ENCODE measurements around the gene YPEL1. TPM values are rescaled to one million over a fixed set of nuclear protein-coding genes. Genes with fewer than 3 reads are reported as not detected.

The YPEL1 gene
- total and polyA plus RNA-seq, 2 donors (not counting 1 experiment from before 2014, with no cell fraction given) = 0.36 to 2.3 TPM

GRCh38 chr22:21665047-21665851 is 70.3 kb downstream of the YPEL1 start:
- Histone ChIP-seq H3K27me3 (ENCODE audit: control insufficient read depth, insufficient read depth, low read length) (no peaks in the 10 kb centered on the region), H3K4me1 (ENCODE audit: control insufficient read depth, extremely low read depth, insufficient read depth, low read length) (no peaks in the 10 kb centered on the region), H2AFZ (ENCODE audit: low read length) (peak overlapping the region; percentile 42), H3K79me2 (ENCODE audit: control insufficient read depth, insufficient read depth, low read length) (peaks cover 10% of the 10 kb centered on the region), H4K20me1 (ENCODE audit: control insufficient read depth, extremely low read depth, insufficient read depth, low read length) (no peaks in the 10 kb centered on the region), H3K9ac (ENCODE audit: insufficient read depth, low read length) (peak overlapping the region; percentile 74), H3K9me3 (ENCODE audit: control insufficient read depth, insufficient read depth, low read depth, low read length) (no peaks in the 10 kb centered on the region), H3K36me3 (ENCODE audit: control insufficient read depth, insufficient read depth, low read length) (no peaks in the 10 kb centered on the region), H3K4me2 (ENCODE audit: extremely low read depth, insufficient read depth, low read length) (peak overlapping the region; percentile 44), H3K27ac (ENCODE audit: insufficient read depth, low read length) (peak overlapping the region; percentile 71), H3K4me3 (replicated peaks in 1 of 4; ENCODE audit: control extremely low read depth in 1 of 4, insufficient read depth in 1 of 4, low read depth in 3 of 4, low read length in 4 of 4) (peak overlapping the region; percentile 46 to 90 (median 75))
- DNase-seq (ENCODE audit: low read depth in 2 of 2) = no peak
- TF ChIP-seq EZH2 (IDR thresholded peaks at IDR 0.05; ENCODE audit: low read length, missing control alignments) (no peak), CTCF (conservative IDR thresholded peaks at IDR 0.05 in 1 of 2, IDR thresholded peaks at IDR 0.05 in 1 of 2; ENCODE audit: low read depth in 1 of 2, low read length in 2 of 2) (no peak)

- DNase-seq (ENCODE audit: low read depth in 2 of 2) = no peak
- H3K4me3 ChIP-seq (replicated peaks in 1 of 4; ENCODE audit: control extremely low read depth in 1 of 4, insufficient read depth in 1 of 4, low read depth in 3 of 4, low read length in 4 of 4) = no peak overlapping the region
- no peaks in the 10 kb centered on the region for H3K9me3 ChIP-seq (ENCODE audit: control insufficient read depth, insufficient read depth, low read depth, low read length)
- H3K9ac ChIP-seq (ENCODE audit: insufficient read depth, low read length) = no peak overlapping the region
- no peaks in the 10 kb centered on the region for H3K36me3 ChIP-seq (ENCODE audit: control insufficient read depth, insufficient read depth, low read length)
- TF ChIP-seq EZH2 (IDR thresholded peaks at IDR 0.05; ENCODE audit: low read length, missing control alignments) = no peak
- TF ChIP-seq CTCF (conservative IDR thresholded peaks at IDR 0.05 in 1 of 2, IDR thresholded peaks at IDR 0.05 in 1 of 2; ENCODE audit: low read depth in 1 of 2, low read length in 2 of 2) = no peak
- H3K79me2 ChIP-seq (ENCODE audit: control insufficient read depth, insufficient read depth, low read length) = peaks cover 7% of the 10 kb centered on the region
- H2AFZ ChIP-seq (ENCODE audit: low read length) = no peak overlapping the region
- H4K20me1 ChIP-seq (ENCODE audit: control insufficient read depth, extremely low read depth, insufficient read depth, low read length) = no peaks in the 10 kb centered on the region
- no peaks in the 10 kb centered on the region for H3K27me3 ChIP-seq (ENCODE audit: control insufficient read depth, insufficient read depth, low read length)
- H3K4me2 ChIP-seq (ENCODE audit: extremely low read depth, insufficient read depth, low read length) = no peak overlapping the region
- no peaks in the 10 kb centered on the region for H3K4me1 ChIP-seq (ENCODE audit: control insufficient read depth, extremely low read depth, insufficient read depth, low read length)
- H3K27ac ChIP-seq (ENCODE audit: insufficient read depth, low read length) = no peak overlapping the region
These were observed 71.9 kb downstream of the YPEL1 start for GRCh38 chr22:21663738-21664137.

GRCh38 chr22:21661991-21662390 is 73.6 kb downstream of the YPEL1 start:
- no peak for TF ChIP-seq CTCF (conservative IDR thresholded peaks at IDR 0.05 in 1 of 2, IDR thresholded peaks at IDR 0.05 in 1 of 2; ENCODE audit: low read depth in 1 of 2, low read length in 2 of 2)
- no peak for TF ChIP-seq EZH2 (IDR thresholded peaks at IDR 0.05; ENCODE audit: low read length, missing control alignments)
- H3K9me3 ChIP-seq (ENCODE audit: control insufficient read depth, insufficient read depth, low read depth, low read length) = no peaks in the 10 kb centered on the region
- no peaks in the 10 kb centered on the region for H3K27me3 ChIP-seq (ENCODE audit: control insufficient read depth, insufficient read depth, low read length)
- no peak overlapping the region for H3K4me2 ChIP-seq (ENCODE audit: extremely low read depth, insufficient read depth, low read length)
- no peaks in the 10 kb centered on the region for H4K20me1 ChIP-seq (ENCODE audit: control insufficient read depth, extremely low read depth, insufficient read depth, low read length)
- no peak overlapping the region for H3K27ac ChIP-seq (ENCODE audit: insufficient read depth, low read length)
- H3K36me3 ChIP-seq (ENCODE audit: control insufficient read depth, insufficient read depth, low read length) = no peaks in the 10 kb centered on the region
- no peak overlapping the region for H3K4me3 ChIP-seq (replicated peaks in 1 of 4; ENCODE audit: control extremely low read depth in 1 of 4, insufficient read depth in 1 of 4, low read depth in 3 of 4, low read length in 4 of 4)
- H3K9ac ChIP-seq (ENCODE audit: insufficient read depth, low read length) = no peak overlapping the region
- no peak for DNase-seq (ENCODE audit: low read depth in 2 of 2)
- no peak overlapping the region for H2AFZ ChIP-seq (ENCODE audit: low read length)
- H3K79me2 ChIP-seq (ENCODE audit: control insufficient read depth, insufficient read depth, low read length) = peaks cover 1% of the 10 kb centered on the region
- H3K4me1 ChIP-seq (ENCODE audit: control insufficient read depth, extremely low read depth, insufficient read depth, low read length) = no peaks in the 10 kb centered on the region

Measured in fibroblast of lung (primary cell).